GM18502 (cell line): Measurements from ENCODE around the gene OTOF.

Experiments used
- ATAC-seq: cut with Tn5 transposase; IDR thresholded peaks from one replicate; pipeline ENCODE4 v1.9.1; 2021; ENCODE audit warnings: mild to moderate bottlenecking; ENCODE audit not compliant: unreplicated experiment, poor library complexity

The OTOF gene

DNA sequence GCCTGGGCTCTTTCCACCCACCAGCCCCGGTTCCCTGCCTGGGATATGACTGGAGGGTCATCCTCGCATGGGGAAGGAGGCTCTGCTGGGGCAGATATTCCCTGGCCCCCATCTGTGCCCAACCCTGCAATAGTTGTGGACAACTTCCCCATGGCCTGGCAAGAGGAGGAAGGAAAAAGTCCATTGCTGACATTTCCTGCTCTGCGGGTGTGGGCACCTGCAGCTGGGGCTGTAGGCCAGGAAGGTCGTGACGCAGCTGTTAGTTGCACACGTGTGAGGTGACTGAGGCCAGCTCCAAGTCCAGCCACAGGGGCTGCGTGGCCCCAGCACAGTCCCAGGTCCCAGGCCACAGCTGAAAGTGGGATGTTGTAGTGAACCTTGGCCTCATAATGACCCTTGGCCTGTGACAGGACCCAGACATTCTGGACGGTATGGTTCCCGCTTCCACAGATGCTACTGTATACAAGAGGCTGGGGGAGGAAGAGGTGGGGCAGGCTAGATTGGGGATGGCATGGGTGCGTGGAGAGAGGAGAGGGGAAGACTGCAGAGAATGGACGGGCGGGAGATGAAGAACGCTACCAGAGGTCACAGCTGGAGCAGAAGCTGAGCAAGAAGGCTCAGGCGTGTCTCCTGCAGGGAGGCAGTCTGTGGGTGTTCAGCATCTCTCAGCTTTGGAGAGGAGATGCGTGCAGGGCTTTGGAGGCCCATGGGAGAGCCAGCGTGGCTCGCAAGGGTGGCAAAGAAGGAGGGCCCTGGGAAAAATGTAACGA is 22.1 kb downstream of the OTOF start:
- no peak for ATAC-seq

DNA sequence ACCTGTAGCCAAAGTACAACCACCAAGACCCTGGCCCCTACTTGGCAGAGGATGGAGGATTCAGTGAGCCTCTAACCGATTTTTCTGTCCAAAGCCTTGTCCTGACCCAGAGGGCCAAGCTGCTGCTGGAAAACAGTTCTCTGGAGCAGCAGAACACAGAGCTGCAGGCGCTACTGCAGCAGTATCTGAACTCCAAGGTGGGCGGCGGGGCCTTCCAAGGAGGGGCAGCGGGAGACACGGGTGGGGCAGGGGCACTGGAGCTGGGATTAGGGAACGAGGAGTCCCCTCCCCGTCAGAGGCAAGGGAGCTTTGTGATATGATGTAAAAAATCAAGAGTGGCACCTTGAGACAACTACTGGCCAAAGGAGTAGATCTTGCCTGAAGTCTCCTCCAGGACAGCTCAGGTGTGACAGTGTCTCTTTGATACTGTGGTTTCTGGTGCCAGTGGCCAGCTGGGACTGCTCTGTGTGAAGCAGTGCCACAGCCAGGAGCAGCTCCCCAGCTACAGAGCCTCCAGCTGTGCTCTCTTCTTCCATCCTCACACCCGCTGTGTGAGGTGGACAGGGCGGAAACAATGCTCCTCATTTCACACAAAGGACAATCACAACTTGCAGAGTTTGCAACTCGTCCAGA is 22.8 kb downstream of the OTOF start:
- ATAC-seq: no peak

- ATAC-seq: no peak
These were observed 23.3 kb downstream of the OTOF start for GRCh38 chr2:26454561-26455001.

DNA sequence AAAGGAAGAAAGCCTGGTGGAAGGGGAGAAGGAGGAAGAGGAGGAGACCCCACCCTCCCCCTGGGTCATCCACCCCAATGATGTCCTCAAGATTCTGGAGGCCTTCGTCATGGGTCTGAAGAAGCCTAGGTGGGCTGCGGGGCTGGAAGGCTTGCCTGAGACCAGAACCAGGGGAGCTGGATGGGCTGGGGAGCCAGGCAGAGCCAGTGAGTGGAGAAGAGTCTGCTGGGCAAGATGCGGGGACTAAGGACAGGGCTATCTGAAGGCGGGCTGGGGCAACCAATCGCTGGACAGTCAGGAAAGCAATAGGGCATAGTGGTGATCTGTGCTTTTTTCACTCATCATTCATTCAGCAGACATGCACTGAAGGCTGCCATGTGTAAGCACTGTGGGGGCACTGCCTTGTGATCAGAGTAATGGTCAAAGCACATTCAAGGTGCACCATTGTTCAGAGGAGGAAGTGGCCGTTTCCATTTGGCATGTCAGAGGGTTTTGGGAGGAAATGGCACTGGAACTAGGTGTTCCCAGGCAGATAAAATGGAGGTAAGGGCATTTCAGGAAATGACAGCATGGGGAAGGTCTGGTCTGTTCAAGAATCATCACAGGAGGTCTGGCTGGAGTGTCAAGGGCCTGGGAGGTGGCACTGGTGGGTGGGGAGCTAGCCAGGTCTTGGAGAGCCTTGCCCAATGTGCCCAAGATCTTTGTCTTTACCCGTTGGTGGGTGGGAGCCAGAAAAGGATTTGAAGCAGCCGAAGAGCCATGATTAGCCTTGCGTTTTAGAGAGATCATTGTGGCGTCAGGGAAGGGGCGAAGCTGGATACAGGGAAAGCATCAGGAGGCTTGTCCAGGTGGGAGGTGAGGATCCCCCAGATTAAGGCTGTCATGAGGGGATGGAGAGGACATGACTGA is 24.2 kb downstream of the OTOF start:
- no peak for ATAC-seq

DNA sequence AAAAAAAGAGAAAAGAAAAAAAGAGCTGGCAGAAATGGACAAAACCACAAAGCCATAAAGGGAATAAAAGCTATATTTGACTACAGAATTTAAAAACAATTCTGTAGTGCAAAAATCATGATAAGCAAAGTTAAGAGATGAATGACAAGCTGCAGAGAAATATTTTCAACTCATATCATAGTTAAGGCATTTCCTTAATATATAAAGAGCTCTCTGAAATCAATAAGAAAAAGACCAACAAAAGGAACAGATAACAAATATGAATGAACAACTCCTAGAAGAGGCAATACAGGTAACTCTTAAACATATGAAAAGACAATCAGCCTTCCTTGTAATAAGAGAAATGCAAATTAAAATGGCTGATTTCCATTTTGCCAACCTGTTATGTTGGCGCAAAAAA is 26.2 kb downstream of the OTOF start:
- no peak for ATAC-seq

DNA sequence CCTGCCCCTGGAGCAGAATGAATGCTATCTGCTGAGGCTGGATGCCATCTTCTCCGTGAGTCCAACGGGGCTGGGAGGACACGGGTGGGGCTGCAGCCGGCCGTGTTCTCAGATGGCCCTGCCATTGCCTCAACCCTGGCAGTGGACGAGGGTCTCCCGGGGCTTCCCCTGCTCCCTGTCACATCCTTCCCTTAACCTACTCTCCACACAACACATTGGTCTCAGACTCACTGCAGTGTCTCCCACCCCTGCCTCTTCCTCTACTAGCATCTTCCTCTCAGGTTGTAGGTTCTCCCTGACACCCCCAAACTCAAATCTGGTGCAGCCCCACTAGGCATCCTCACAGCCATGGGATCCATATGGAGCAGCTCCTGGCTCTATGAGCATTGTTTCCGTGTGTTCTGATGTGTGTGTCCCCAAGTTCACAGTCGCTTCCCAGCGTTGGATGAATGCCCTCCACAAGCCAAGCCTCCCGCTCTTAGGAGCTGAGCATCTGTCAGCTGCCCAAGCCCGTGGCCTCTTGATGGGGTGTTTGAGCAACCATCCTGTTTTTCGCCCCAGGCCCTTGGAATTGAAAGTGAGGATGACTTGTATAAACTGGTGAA is 27.8 kb downstream of the OTOF start:
- no peak for ATAC-seq

GRCh38 chr2:26449278-26450030 is 28.5 kb downstream of the OTOF start:
- no peak for ATAC-seq

GRCh38 chr2:26448651-26449050 is 29.3 kb downstream of the OTOF start:
- ATAC-seq: no peak

- no peak for ATAC-seq
These were observed 33.7 kb downstream of the OTOF start for GRCh38 chr2:26444236-26444635.

GRCh38 chr2:26442707-26443106 is 35.2 kb downstream of the OTOF start:
- ATAC-seq: no peak

DNA sequence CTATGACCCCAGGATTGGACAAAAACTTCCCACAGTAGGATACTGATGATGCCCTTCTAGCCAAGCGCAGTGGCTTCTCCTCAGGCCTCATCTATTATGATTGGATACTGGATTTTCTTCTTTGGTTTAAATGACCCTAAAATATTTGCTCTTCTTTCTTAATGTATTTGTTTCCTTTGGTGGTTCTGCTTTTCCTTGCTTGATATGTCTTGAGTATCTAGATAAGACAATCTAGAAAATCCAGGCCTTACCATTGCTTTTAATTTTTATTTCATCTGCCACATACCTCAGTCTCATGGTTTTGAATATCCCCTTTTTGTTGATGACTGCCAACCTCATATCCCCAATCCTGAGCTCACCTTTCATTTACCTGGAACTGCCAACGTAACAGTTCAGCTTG is 35.6 kb downstream of the OTOF start:
- ATAC-seq: no peak

DNA sequence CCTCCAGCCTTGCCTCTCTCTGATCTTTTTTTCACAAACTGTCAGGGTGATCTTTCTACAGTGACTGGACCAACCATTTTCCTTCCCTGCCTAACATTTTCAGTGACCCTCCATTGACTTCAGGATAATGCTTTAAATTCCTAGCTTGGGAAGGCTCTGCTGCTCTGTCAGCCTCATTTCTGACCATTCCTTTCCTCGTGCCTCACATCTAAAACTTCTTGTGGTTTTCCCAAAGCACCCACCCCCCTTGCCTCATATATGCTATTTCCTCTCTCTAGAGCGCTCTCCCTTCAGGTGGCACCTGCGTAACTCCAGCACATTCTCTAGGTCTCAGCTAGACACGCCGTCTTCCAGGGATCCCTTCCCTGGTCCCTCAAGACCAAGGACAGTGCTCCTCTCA is 39.0 kb downstream of the OTOF start:
- ATAC-seq: no peak

- no peak for ATAC-seq
These were observed 39.4 kb downstream of the OTOF start for GRCh38 chr2:26438526-26438925.

- no peak for ATAC-seq
These were observed 42.8 kb downstream of the OTOF start for GRCh38 chr2:26435106-26435505.

GRCh38 chr2:26432859-26433258 is 45.1 kb downstream of the OTOF start:
- no peak for ATAC-seq

DNA sequence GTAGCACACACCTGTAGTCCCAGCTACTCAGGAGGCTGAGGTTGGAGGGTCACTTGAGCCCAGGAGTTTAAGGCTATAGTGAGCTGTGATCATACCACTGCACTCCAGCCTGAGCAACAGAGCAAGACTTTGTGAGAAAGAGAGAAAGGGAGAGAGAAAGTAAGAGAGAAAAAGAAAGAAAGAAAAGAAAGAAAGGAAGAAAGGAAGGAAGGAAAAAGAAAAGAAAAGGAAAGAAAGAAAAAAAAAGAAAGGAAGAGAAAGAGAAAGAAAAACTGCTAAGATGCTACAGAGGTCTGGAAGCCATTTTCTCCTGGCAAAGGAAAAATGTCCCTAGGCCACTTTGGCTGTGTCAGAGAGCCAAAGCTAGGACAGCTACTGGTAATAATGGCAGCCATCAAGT is 45.6 kb downstream of the OTOF start:
- ATAC-seq: no peak

- ATAC-seq: no peak
These were observed 47.1 kb downstream of the OTOF start for GRCh38 chr2:26430826-26431225.

DNA sequence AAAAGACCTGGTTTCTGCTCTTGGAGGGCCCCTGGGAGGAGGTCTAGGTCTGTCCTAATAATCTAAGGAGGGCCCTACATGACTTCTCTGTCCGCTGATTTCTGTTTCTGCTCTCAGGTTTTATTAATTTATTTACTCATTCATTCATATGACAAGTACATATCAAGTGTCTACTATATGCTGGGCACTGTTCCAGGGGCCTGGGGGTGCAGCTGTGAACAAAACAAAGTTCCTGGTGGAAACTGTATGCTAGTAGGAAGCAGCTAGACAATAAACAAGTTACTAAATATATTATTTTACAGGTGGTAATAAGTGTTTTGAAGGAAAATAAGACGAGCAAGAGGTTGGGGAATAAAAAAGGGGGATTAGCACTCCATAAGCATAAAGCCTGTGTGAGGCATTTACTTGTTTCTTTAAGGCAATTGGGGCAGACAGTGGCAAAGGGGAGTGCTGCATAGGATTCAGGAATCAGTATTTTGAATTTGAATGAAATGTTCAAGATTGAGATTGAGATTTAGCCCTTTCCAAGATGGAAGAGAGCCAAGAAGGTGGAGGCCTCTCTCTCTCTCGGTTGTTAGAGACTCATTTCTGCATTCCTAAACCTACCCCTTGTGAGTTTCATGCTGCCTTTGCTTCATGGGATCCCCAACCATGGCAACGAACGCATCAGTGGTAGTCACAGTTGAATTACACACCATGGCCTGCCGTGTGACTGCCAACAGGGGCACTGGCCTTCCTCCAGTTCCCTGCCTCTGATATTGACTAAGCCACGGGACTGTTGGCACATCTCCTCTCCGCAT is 47.9 kb downstream of the OTOF start:
- ATAC-seq: no peak

GRCh38 chr2:26428846-26429245 is 49.1 kb downstream of the OTOF start:
- no peak for ATAC-seq
